ENCODE data around the gene KERA. TPM values are rescaled to one million over a fixed set of nuclear protein-coding genes. Genes with fewer than 3 reads are reported as not detected.

Gene KERA
- total and polyA plus RNA-seq, 2 experiments from 2014 or later, result not detected

- TF ChIP-seq CTCF (conservative IDR thresholded peaks at IDR 0.05; ENCODE audit: low read depth in 2 of 2), result no peak
- no peak for TF ChIP-seq JUNB (IDR thresholded peaks at IDR 0.05; ENCODE audit: unreplicated experiment)
- no peak for TF ChIP-seq ETS1 (IDR thresholded peaks at IDR 0.05)
- no peak for TF ChIP-seq CREB1 (CRISPR knock-in tag; IDR thresholded peaks at IDR 0.05; ENCODE audit: low read depth)
- no peak for TF ChIP-seq POLR2AphosphoS5 (IDR thresholded peaks at IDR 0.05; ENCODE audit: low read depth)
These were observed 7.6 kb upstream of the KERA start (continued) for GRCh38 chr12:91065396-91065795.

- no peaks in the 10 kb centered on the region for H3K4me1 Mint-ChIP-seq
- no peaks in the 10 kb centered on the region for H3K36me3 ChIP-seq (ENCODE audit: insufficient read depth)
- no peak for ATAC-seq
These were observed 6.8 kb upstream of the KERA start for GRCh38 chr12:91064640-91065039.

More at GRCh38 chr12:91064640-91065039, 6.8 kb upstream of the KERA start:
- Histone ChIP-seq H3K4me3 (no peak overlapping the region), H3K79me2 (replicated peaks; ENCODE audit: insufficient read depth) (no peaks in the 10 kb centered on the region), H3K27me3 (ENCODE audit: insufficient read depth) (no peaks in the 10 kb centered on the region), H3F3A (replicated peaks; ENCODE audit: low read depth) (no peaks in the 10 kb centered on the region), H4K20me1 (replicated peaks; ENCODE audit: insufficient read depth) (no peaks in the 10 kb centered on the region), H3K9me2 (ENCODE audit: insufficient read depth) (no peaks in the 10 kb centered on the region), H3K27ac (ENCODE audit: low read depth) (no peak overlapping the region), H3K4me1 (ENCODE audit: insufficient read depth) (no peaks in the 10 kb centered on the region), H3K4me2 (no peak overlapping the region), H2AFZ (no peak overlapping the region)
- Mint-ChIP-seq H3K9me3 (no peaks in the 10 kb centered on the region), H3K27ac (no peak overlapping the region), H3K36me3 (ENCODE audit: low read depth) (no peaks in the 10 kb centered on the region), H3K27me3 (ENCODE audit: insufficient read depth, low read depth, poor library complexity) (no peaks in the 10 kb centered on the region), H3K4me3 (no peak overlapping the region)
- no peak for DNase-seq (ENCODE audit: low spot score)
- TF ChIP-seq NANOG (IDR thresholded peaks at IDR 0.05; ENCODE audit: borderline replicate concordance) (no peak), CTCF (conservative IDR thresholded peaks at IDR 0.05; ENCODE audit: low read depth in 2 of 2) (no peak), CREB1 (CRISPR knock-in tag; IDR thresholded peaks at IDR 0.05; ENCODE audit: low read depth) (no peak), EZH2 (IDR thresholded peaks at IDR 0.05; ENCODE audit: low read depth, unreplicated experiment) (no peak), ZNF462 (CRISPR knock-in tag; IDR thresholded peaks at IDR 0.05) (no peak), EZH2phosphoT487 (IDR thresholded peaks at IDR 0.05; ENCODE audit: unreplicated experiment) (no peak), ZNF114 (CRISPR knock-in tag; IDR thresholded peaks at IDR 0.05) (no peak), ZNF331 (CRISPR knock-in tag; IDR thresholded peaks at IDR 0.05; ENCODE audit: low read depth) (no peak), POLR2AphosphoS5 (IDR thresholded peaks at IDR 0.05; ENCODE audit: low read depth) (no peak), STAT1 (IDR thresholded peaks at IDR 0.05; ENCODE audit: unreplicated experiment) (no peak), ETS1 (IDR thresholded peaks at IDR 0.05) (no peak)
